Head of caudate nucleus (tissue), 42 donors: ENCODE measurements around the gene WDPCP.
"Not testable (repeated sequence)": the region's sequence is repeated elsewhere in the genome, so short reads cannot be mapped to it uniquely, and the experiment has no call there.

ENCODE experiments used
- DNase-seq, 42 donors: peaks; one replicate each; pipeline versions ENCODE4 v3.0.0 to v3.0.0-alpha.2; 2020 to 2021; ENCODE audit warnings: mixed read lengths in 7 of 42
- intact Hi-C: fragments of 100-400 bp; cut with DNase I; formaldehyde crosslinking; loops from one replicate; pipeline ENCODE4 v1.15.0; 2022

The WDPCP gene

DNA sequence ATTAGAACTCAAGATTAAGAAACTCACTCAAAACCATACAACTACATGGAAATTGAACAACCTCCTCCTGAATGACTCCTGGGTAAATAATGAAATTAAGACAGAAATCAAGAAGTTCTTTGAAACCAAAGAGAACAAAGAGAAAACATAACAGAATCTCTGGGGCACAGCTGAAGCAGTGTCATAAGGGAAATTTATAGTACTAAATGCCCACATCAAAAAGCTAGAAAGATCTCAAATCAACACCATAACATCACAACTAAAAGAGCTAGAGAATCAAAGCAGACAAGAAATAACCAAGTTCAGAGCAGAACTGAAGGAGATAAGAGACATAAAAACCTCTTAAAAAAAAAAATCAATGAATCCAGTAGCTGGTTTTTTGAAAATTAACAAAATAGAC is 30.5 kb downstream of the WDPCP start:
- intact Hi-C loops, DNase-seq: not testable (repeated sequence)

DNA sequence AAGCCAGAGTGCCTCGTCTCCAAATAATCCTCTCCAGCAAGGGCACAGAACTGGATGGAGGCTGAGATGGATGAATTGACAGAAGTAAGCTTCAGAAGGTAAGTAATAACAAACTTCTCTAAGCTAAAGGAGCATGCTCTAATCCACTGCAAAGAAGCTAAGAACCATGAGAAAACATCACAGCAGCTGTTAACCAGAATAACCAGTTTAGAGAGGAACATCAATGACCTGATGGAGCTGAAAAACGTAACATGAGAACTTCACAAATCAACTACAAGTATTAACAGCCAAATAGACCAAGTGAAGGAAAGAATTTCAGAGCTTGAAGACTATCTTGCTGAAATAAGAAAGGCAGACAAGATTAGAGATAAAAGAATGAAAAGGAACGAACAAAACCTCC is 32.3 kb downstream of the WDPCP start:
- DNase-seq, result no peak
- intact Hi-C loops, result no loop called here

DNA sequence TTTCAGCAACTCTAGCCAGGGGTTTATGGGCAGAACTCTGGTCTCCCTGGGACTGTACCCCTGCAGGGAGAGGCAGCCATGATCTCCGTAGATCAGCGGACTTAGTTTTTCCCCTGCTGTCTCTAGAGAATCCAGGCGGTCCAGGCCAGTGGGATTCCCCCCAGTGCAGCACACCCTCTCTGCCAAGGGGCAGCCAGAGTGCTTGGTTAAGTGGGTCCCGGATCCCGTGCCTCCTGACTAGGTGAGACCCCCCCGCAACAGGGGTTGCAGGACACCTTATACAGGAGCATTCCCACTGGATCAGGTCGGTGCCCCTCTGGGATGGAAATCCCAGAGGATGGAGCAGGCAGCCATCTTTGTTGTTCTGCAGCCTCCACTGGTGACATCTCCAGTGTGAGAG is 33.0 kb downstream of the WDPCP start:
- no peak for DNase-seq
- intact Hi-C loops, result no loop called here

DNA sequence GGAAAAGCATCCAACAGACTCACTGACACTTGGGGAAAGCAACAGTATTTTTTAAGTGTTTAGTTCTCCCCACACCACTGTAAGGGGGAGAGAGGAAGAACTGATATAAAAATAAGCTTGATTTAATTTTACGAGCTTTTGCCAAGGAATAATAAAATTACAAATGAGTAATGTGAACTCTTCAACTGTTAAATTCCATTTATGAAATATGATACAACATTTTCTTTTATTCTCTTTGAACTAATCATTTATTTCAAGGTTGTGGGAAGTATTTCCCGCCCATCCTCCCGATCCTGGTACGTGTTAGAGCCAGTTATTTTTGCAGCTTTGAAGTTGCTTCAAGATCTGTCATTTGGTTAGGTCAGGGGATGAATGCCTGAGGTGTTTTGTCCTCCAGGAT is 35.2 kb downstream of the WDPCP start:
- intact Hi-C loops, result no loop called here
- DNase-seq, result peak in 3 of 42 donors; percentile 5 to 16 (median 12)

DNA sequence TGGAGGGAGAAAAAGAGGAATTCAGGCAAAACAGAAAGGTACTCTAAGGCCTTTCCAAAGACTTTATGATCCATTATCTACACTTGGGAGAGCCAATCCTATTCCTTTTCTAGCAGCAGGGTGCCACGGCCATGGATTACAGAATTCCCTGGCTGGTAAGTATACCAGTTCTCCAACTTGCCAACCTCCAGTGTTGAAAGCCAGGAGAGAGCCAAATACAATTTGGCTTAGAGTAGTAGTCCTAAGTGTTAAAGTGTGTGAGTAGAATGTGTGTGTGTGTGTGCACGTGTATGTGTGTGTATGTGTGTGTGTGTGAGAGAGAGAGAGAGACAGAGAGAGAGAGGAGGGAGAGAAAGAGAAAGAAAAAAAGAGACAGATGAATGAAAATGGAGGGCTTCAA is 43.3 kb downstream of the WDPCP start:
- intact Hi-C loops, result no loop called here
- no peak for DNase-seq

DNA sequence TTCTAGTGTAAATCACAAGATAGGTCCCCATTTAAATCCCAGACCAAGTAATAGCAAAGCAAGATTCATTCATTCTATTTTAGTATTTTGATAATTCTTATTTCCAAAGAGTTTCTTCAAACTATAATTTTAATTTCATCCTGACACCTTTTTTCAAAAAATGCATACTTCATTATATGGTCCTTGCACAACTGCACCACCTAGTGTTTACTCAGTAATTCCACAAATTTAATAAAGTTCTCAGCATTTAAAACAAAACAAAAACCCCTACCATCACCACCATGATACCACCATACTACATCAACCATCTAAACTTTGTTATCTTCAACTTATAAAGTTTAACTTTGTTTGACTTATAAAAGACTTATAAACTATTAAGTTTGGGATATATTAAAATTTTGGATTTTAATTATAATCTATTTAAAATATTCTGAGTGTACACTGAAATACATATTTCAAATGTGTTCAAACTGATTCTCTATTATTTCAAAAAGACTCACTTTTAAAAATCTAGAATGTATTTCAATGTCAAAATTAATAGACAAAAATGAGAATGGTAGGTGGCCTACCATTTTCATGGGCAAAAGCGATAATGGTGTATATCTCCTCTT is 44.2 kb downstream of the WDPCP start:
- intact Hi-C loops, result no loop called here
- DNase-seq, result no peak

DNA sequence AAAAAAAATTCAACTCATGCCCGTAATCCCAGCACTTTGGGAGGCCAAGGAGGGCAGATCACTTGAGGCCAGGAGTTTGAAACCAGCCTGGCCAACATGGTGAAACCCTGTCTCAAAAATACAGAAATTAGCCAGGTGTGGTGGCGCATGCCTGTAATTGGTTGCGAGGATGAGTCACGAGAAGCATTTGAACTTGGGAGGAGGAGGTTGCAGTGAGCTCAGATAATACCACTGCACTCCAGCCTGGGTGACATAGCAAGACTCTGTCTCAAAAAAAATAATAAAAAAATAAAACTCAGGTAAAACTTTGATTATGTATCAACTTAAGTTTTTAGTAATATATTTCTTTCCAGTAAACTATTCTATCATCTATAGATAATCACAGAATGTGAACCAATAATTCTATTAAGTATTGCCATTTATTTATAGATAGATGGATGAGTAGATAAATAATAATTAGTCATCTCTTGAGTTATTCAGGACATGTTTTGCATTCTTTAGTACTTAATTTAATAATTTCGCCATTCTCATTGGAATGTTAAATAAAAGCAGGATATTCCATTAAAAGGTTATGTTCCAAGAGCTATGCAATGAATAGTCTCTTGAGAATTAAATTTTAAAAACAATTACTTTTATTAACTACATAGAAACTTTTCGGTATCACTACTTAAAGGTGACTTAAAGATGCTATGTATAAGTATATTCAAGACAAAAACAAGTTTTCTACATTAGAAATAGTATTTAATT is 48.7 kb downstream of the WDPCP start:
- intact Hi-C loops, result no loop called here
- no peak for DNase-seq

DNA sequence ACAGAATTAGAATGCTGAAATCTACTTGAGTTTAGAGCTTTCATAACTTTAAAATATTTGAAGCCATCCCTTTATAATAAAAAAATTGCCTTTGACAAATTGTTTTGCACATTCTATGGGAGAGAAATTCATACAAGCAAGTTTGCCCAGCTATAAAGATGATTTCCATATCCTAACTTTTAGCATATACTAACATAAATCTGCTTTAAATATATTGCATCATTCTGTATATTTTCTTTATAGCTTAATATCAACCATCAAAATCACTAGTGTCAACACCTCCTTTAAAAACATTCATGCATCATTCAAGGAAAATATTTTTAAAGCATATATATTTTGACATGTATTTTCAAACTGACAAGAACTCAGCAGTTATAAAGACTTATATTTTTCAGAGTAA is 49.9 kb downstream of the WDPCP start:
- intact Hi-C loops, result no loop called here
- DNase-seq, result no peak

DNA sequence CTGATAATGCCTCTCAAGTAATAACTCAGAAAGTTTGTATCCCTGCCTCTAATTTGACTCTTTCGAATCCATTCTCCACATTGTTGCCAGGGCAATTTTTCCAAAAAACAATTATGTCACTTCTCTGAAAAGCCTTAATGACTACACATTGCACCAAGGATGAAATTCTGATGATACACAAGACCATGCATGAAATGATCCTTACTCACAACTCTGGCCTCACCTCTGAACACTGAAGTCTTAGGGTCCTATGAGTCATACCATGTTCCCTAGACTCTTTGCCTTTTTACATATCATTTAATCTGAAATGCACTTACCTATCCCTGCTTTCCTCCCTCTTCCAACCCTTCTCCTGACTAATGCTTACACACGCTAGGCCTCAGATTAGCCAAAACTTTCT is 51.0 kb downstream of the WDPCP start:
- DNase-seq, result no peak
- intact Hi-C loops, result no loop called here

DNA sequence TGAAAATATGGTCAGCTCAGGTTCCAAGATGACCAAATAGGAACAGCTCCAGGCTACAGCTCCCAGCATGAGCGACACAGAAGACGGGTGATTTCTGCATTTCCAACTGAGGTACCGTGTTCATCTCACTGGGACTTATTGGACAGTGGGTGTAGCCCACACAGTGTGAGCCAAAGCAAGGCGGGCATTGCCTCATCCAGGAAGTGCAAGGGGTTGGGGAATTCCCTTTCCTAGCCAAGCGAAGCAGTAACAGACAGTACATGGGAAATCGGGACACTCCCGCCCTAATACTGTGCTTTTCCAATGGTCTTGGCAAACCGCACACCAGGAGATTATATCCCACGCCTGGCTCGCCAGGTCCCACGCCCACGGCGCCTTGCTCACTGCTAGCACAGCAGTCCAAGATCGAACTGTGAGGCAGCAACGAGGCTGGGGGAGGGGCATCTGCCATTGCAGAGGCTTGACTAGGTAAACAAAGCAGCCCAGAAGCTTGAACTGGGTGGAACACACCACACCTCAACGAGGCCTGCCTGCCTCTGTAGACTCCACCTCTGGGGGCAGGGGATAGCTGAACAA is 57.5 kb downstream of the WDPCP start:
- no peak for DNase-seq

DNA sequence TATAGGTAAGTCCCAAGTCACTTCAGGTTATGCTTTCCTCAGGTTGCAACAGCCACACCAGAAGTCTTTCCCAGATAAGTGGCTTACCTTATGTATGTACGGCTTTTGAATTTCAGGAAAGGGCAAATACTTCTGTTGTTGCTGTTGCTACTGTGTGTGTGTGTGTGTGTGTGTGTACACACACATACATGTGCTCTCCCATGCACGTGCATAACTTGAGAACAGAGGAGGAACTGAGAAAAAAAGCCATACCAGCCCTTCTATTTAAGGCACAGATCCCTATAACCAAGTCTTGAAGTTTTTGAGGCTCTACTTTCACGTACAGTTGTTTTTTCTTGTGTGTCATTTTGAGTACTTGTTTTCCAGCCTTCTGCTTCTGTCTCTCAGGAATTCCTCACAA is 62.4 kb downstream of the WDPCP start:
- no peak for DNase-seq
- intact Hi-C loops, result no loop called here

More for the DNA sequence above, 57.5 kb downstream of the WDPCP start:
- intact Hi-C loops, result no loop called here

DNA sequence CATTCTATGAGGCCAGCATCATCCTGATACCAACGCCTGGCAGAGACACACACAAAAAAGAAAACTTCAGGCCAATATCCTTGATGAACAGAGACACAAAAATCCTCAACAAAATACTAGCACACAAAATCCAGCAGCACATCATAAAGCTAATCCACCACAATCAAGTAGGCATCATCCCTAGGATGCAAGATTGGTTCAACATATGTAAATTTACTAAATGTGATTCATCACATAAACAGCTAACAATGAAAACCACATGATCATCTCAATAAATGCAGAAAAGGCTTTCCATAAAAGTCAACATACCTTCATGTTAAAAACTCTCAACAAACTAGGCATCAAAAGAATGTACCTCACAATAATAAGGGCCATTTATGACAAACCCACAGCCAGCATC is 65.3 kb downstream of the WDPCP start:
- intact Hi-C loops, result no loop called here

DNA sequence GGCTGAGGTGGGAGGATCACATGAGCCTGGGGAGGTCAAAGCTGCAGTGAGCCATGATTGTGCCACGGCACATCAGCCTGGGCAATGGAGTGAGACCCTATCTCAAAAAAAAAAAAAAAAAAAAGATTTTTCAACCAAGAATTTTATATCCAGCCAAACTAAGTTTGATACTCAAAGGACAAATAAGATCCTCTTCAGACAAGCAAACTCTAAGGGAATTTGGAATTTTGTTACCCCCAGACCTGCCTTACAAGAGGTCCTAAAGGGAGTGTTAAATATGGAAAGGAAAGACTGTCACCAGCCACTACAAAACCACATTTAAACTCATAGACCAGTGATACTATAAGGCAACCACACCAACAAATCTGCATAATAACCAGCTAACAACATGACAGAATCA is 67.5 kb downstream of the WDPCP start:
- intact Hi-C loops, result no loop called here

More for the DNA sequence above, 65.3 kb downstream of the WDPCP start:
- DNase-seq, result no peak

DNA sequence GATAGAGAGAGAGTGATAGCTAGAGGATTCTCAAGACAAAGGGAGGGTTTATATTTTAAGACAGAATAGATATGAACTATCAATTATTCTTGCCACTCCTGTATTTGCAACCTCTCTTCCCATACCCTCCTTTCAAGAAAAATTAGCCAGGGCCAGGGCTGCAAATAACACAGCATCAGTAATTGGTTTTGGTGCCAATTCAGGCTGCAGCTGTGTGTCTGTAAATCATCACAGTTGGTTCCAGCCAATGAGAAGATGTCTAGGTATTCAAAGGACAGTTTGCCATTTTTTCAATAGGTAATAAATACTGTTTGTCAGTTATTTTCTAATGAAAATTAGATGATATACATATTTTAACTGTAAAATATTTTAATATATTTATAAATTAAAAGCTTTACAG is 73.5 kb downstream of the WDPCP start:
- intact Hi-C loops, result no loop called here

More for the DNA sequence above, 67.5 kb downstream of the WDPCP start:
- DNase-seq, result no peak

DNA sequence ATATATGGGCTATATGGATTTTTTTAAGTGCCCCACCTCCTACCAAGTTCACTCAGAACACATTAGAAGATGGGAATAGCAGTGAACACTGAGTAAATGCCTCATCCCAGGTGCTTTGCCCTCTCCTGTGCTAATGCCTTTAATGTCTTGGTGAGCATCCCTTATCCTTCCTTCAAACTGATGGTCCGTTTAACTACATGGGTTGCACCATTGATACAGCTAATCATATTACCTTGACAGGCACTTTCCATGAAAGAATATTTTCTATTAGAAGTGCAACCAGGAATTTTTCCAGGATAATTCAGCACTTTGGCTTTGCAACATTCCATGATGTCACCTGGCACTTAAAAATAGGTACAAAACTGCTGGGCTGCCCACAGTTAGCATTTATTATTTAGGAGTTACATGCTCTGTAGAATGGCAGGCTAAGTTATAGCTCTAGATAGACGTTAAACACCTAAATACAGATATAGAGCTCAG is 74.0 kb downstream of the WDPCP start:
- intact Hi-C loops, result no loop called here
- DNase-seq, result no peak

More for the DNA sequence above, 73.5 kb downstream of the WDPCP start:
- DNase-seq, result no peak

DNA sequence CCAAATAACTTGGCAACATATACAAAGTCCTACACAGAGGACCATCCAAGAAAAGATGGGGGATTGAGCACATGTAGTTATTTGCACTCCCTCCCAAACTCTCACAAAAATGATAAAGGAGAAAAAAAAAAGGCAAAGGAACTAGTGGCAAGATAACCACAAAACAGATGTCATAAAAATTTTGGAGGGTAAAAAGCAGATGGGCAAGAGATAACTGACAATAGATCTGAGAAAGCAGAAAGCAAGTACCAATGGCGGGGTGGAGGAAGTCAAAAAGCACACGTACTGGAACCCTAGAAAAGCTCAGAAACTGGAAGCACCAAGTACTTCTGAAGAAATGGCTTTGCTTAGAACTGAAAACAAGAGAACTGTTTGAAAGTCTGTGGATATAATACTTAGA is 82.0 kb downstream of the WDPCP start:
- intact Hi-C loops, result no loop called here
- no peak for DNase-seq

DNA sequence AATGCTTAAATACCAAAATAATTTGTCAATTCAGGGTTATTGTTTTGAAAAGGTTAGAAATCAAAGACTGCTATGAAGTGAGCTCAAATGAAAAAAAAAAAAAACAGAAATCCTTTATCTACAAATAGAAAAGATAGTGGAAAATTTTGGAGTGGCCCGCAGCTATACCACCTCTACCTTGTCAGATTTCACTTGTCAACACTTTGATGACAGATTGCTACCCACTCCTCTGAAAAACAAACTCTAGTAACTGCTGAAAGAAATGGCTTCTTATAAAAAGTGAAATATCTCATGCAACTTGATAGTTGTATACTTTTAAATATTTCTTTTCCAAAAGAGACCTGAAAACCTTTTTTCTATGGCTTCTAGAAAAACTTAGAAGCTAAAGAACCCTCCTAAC is 84.5 kb downstream of the WDPCP start:
- intact Hi-C loops, result no loop called here
- no peak for DNase-seq

DNA sequence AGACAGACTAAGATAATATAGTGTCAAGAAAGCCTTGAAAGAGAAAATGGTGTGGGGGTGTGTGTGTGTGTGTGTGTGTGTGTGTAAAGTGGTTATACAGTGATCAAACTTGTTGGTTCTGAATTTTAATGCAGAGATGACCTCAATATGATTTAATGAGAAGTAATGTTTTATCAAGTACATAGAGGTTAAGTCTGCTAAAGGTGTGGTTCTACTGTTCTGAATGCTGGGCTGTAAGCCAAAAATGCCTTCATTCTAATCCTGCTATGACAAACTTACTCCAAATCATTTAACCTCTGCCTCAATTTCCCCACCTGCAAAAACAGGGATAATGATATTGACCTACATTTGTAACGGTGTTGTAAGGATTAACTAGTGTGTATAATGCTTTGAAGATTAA is 87.9 kb downstream of the WDPCP start:
- DNase-seq, result no peak
- intact Hi-C loops, result no loop called here

DNA sequence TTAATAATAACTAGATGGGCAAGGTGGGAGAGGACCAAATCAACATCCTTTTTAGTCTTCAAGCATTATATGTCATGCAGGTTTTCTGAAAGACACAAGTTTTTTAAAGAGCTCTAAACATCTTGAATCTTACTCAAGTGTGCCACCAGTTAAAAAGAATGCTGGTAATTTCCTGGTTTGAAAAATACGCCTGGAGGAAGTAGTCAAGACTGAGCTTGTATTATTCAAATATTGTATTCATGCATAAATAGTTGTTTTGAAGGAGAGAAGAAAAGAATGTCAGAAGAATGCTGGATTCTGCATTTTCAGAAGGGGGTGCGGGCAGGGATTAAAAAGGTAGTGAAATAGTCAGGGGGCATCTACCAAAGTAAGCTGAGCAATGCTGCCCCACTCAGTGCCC is 90.7 kb downstream of the WDPCP start:
- intact Hi-C loops, result loop anchor here (10.0 kb wide), 1 partner anchor 713 kb away; no protein-coding TSS in a partner anchor

DNA sequence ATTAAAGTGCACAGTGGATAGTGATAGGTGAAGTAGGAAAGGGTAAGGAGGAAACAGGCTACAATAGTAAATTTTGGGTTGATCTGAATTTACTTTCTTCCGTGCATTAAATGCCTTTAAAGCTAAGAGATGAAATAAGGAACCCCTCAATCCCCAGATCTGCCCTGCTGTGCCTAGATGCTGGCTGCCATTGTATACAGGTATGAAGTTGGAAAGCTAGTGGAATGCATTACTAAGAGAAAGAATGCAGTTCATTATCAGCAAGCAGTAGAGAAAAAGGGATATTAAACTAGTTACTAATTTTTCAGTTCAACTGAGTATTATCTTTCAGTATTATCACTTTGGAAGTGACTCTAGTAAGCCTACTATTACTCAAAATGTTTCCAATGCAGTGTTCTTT is 93.3 kb downstream of the WDPCP start:
- intact Hi-C loops, result loop anchor here (10.0 kb wide), 1 partner anchor 710 kb away; no protein-coding TSS in a partner anchor
- no peak for DNase-seq

More for the DNA sequence above, 90.7 kb downstream of the WDPCP start:
- DNase-seq, result no peak
